KMS-11 (cell line): ENCODE data around the gene HRAS.

Source experiments
- H2AFZ ChIP-seq: fragments of 200-600 bp; sonication (generic); 2 replicates; pipeline ENCODE4 v1.6.1; 2016; ENCODE audit warnings: antibody characterized with exemption, mixed run types, low read depth
- H3K27ac ChIP-seq: fragments of 200-600 bp; sonication (generic); 2 replicates; pipeline ENCODE4 v1.6.1; 2016; ENCODE audit warnings: mild to moderate bottlenecking, mixed run types
- H3K27me3 ChIP-seq: fragments of 200-600 bp; sonication (generic); 2 replicates; pipeline ENCODE4 v1.6.1; 2017; ENCODE audit warnings: mild to moderate bottlenecking, low read depth, mixed run types, moderate library complexity; ENCODE audit not compliant: insufficient read depth
- H3K36me3 ChIP-seq: fragments of 200-600 bp; sonication (generic); 2 replicates; pipeline ENCODE4 v1.6.1; 2017; ENCODE audit warnings: mild to moderate bottlenecking, mixed run types; ENCODE audit not compliant: insufficient read depth
- H3K4me1 ChIP-seq: fragments of 200-600 bp; sonication (generic); 2 replicates; pipeline ENCODE4 v1.6.1; 2016; ENCODE audit warnings: mild to moderate bottlenecking, low read depth, mixed run types; ENCODE audit not compliant: poor library complexity, severe bottlenecking
- H3K4me2 ChIP-seq: fragments of 200-600 bp; sonication (generic); 2 replicates; pipeline ENCODE4 v1.7.0; 2016; ENCODE audit warnings: mild to moderate bottlenecking, mixed run types
- H3K4me3 ChIP-seq: fragments of 200-600 bp; sonication (generic); IDR thresholded peaks from 2 replicates; pipeline ENCODE4 v1.6.1; 2017; ENCODE audit warnings: low read depth, low read length, mixed read lengths; ENCODE audit not compliant: insufficient read depth
- H3K79me2 ChIP-seq: fragments of 200-600 bp; sonication (generic); 2 replicates; pipeline ENCODE4 v1.6.1; 2016; ENCODE audit warnings: low read depth, mixed run types; ENCODE audit not compliant: insufficient read depth
- H3K9ac ChIP-seq: fragments of 200-600 bp; sonication (generic); 2 replicates; pipeline ENCODE4 v1.6.1; 2016; ENCODE audit warnings: mild to moderate bottlenecking, mixed run types
- H4K20me1 ChIP-seq: fragments of 200-600 bp; sonication (generic); 2 replicates; pipeline ENCODE4 v1.6.1; 2016; ENCODE audit warnings: mild to moderate bottlenecking, mixed run types; ENCODE audit not compliant: insufficient read depth
- CTCF ChIP-seq: fragments of 200-600 bp; sonication (generic); conservative IDR thresholded peaks from 2 replicates; pipeline ENCODE4 v1.6.1; 2017; ENCODE audit warnings: low read depth, mild to moderate bottlenecking, antibody characterized with exemption, low read length, moderate library complexity, mixed read lengths

The HRAS gene

GRCh38 chr11:531919-532526 is 3.4 kb downstream of the HRAS start:
- no peak overlapping the region for H3K4me2 ChIP-seq

GRCh38 chr11:530960-531831 is 4.2 kb downstream of the HRAS start:
- Histone ChIP-seq H3K27ac (no peak overlapping the region), H3K27me3 (no peaks in the 10 kb centered on the region), H2AFZ (no peak overlapping the region), H3K4me2 (no peak overlapping the region), H3K4me3 (no peak overlapping the region), H4K20me1 (no peaks in the 10 kb centered on the region), H3K4me1 (peaks cover 11% of the 10 kb centered on the region), H3K9ac (no peak overlapping the region), H3K79me2 (peaks cover 4% of the 10 kb centered on the region; the same call in 1 of the 2 replicates), H3K36me3 (no peaks in the 10 kb centered on the region)
- no peak for TF ChIP-seq CTCF

More at GRCh38 chr11:531919-532526, 3.4 kb downstream of the HRAS start:
- Histone ChIP-seq H3K27me3 (no peaks in the 10 kb centered on the region), H3K4me1 (peaks cover 19% of the 10 kb centered on the region), H2AFZ (no peak overlapping the region), H3K4me3 (no peak overlapping the region), H3K79me2 (peaks cover 4% of the 10 kb centered on the region; the same call in 1 of the 2 replicates), H3K27ac (no peak overlapping the region), H4K20me1 (no peaks in the 10 kb centered on the region), H3K9ac (no peak overlapping the region), H3K36me3 (no peaks in the 10 kb centered on the region)
- TF ChIP-seq CTCF: no peak

- Histone ChIP-seq H3K36me3 (no peaks in the 10 kb centered on the region), H2AFZ (no peak overlapping the region), H4K20me1 (no peaks in the 10 kb centered on the region), H3K27ac (no peak overlapping the region), H3K4me1 (peaks cover 10% of the 10 kb centered on the region), H3K79me2 (peaks cover 4% of the 10 kb centered on the region; the same call in 1 of the 2 replicates), H3K27me3 (no peaks in the 10 kb centered on the region), H3K4me3 (no peak overlapping the region), H3K4me2 (no peak overlapping the region), H3K9ac (no peak overlapping the region)
- TF ChIP-seq CTCF: no peak
These were observed 5.5 kb downstream of the HRAS start for GRCh38 chr11:529728-530411.

- Histone ChIP-seq H3K9ac (no peak overlapping the region), H3K27me3 (no peaks in the 10 kb centered on the region), H3K27ac (no peak overlapping the region), H3K79me2 (peaks cover 1% of the 10 kb centered on the region; the same call in 1 of the 2 replicates), H4K20me1 (no peaks in the 10 kb centered on the region), H3K4me3 (no peak overlapping the region), H3K4me1 (peaks cover 7% of the 10 kb centered on the region), H3K36me3 (no peaks in the 10 kb centered on the region), H2AFZ (no peak overlapping the region), H3K4me2 (no peak overlapping the region)
- TF ChIP-seq CTCF: no peak
These were observed 6.3 kb downstream of the HRAS start for GRCh38 chr11:528815-529727.
